Glutamatergic neuron (in vitro differentiated cells): Measurements from ENCODE around the gene MAP3K20. TPM values are rescaled to one million over a fixed set of nuclear protein-coding genes. Genes with fewer than 3 reads are reported as not detected.
"Not testable (repeated sequence)": the region's sequence is repeated elsewhere in the genome, so short reads cannot be mapped to it uniquely, and the experiment has no call there.

ENCODE experiments used
- DNase-seq: peaks from one replicate; pipeline ENCODE4 v3.0.0; 2022
- H3K27ac Mint-ChIP-seq: one replicate; pipeline ENCODE4 v1.8.0; 2020; ENCODE audit warnings: mild to moderate bottlenecking, mixed read lengths, inconsistent platforms; ENCODE audit not compliant: unreplicated experiment
- H3K27me3 Mint-ChIP-seq: one replicate; pipeline ENCODE4 v1.8.0; 2020; ENCODE audit warnings: mild to moderate bottlenecking, moderate library complexity, mixed read lengths, inconsistent platforms; ENCODE audit not compliant: unreplicated experiment
- H3K36me3 Mint-ChIP-seq: one replicate; pipeline ENCODE4 v1.8.0; 2020; ENCODE audit warnings: mild to moderate bottlenecking, mixed read lengths, inconsistent platforms; ENCODE audit not compliant: unreplicated experiment
- H3K4me1 Mint-ChIP-seq: one replicate; pipeline ENCODE4 v1.8.0; 2020; ENCODE audit warnings: mild to moderate bottlenecking, low read depth, mixed read lengths, inconsistent platforms; ENCODE audit not compliant: unreplicated experiment
- H3K4me3 Mint-ChIP-seq: one replicate; pipeline ENCODE4 v1.8.0; 2020; ENCODE audit warnings: mild to moderate bottlenecking, mixed read lengths, inconsistent platforms; ENCODE audit not compliant: unreplicated experiment
- H3K9me3 Mint-ChIP-seq: one replicate; pipeline ENCODE4 v1.8.0; 2020; ENCODE audit warnings: mild to moderate bottlenecking, moderate library complexity, mixed read lengths, inconsistent platforms; ENCODE audit not compliant: unreplicated experiment
- CTCF ChIP-seq: fragments of 200-600 bp; sonication (generic); IDR thresholded peaks from one replicate; pipeline ENCODE4 v1.5.0; 2021; ENCODE audit not compliant: partially characterized antibody, unreplicated experiment
- total RNA-seq: library from RNA; stranded (reverse); fragmentation: NEBNext Ultra II Directional; extraction: Animal tissue kit (Norgen Biotek cat#: 25700); gene quantifications from one replicate; pipeline ENCODE4 v1.2.1, GENCODE V29; 2021; ENCODE audit not compliant: unreplicated experiment

The MAP3K20 gene
- total RNA-seq, 1 donor from 2014 or later: 0.76 TPM

GRCh38 chr2:173090973-173091660 is 15.5 kb downstream of the MAP3K20 start:
- Mint-ChIP-seq H3K36me3 (no peaks in the 10 kb centered on the region), H3K27ac (no peak overlapping the region), H3K4me1 (no peaks in the 10 kb centered on the region), H3K4me3 (no peak overlapping the region), H3K9me3 (no peaks in the 10 kb centered on the region), H3K27me3 (peaks cover 1% of the 10 kb centered on the region)
- TF ChIP-seq CTCF: no peak
- DNase-seq: no peak

- TF ChIP-seq CTCF: no peak
Measured at GRCh38 chr2:173091910-173092309, 16.3 kb downstream of the MAP3K20 start.

GRCh38 chr2:173092844-173093402 is 17.3 kb downstream of the MAP3K20 start:
- H3K4me3 Mint-ChIP-seq: no peak overlapping the region
- no peaks in the 10 kb centered on the region for H3K27me3 Mint-ChIP-seq
- H3K4me1 Mint-ChIP-seq: no peaks in the 10 kb centered on the region
- H3K9me3 Mint-ChIP-seq: no peaks in the 10 kb centered on the region
- H3K36me3 Mint-ChIP-seq: no peaks in the 10 kb centered on the region
- TF ChIP-seq CTCF: no peak
- no peak for DNase-seq
- no peak overlapping the region for H3K27ac Mint-ChIP-seq

More at GRCh38 chr2:173091910-173092309, 16.3 kb downstream of the MAP3K20 start:
- H3K27ac Mint-ChIP-seq: no peak overlapping the region
- peaks cover 1% of the 10 kb centered on the region for H3K27me3 Mint-ChIP-seq
- H3K9me3 Mint-ChIP-seq: no peaks in the 10 kb centered on the region
- no peak overlapping the region for H3K4me3 Mint-ChIP-seq
- no peak for DNase-seq
- no peaks in the 10 kb centered on the region for H3K36me3 Mint-ChIP-seq
- no peaks in the 10 kb centered on the region for H3K4me1 Mint-ChIP-seq

GRCh38 chr2:173093617-173094016 is 18.0 kb downstream of the MAP3K20 start:
- H3K9me3 Mint-ChIP-seq, H3K27ac Mint-ChIP-seq, H3K27me3 Mint-ChIP-seq, H3K36me3 Mint-ChIP-seq, DNase-seq, H3K4me1 Mint-ChIP-seq, H3K4me3 Mint-ChIP-seq: not testable (repeated sequence)

GRCh38 chr2:173094731-173095130 is 19.1 kb downstream of the MAP3K20 start:
- Mint-ChIP-seq H3K4me3 (no peak overlapping the region), H3K4me1 (no peaks in the 10 kb centered on the region), H3K9me3 (no peaks in the 10 kb centered on the region), H3K27ac (no peak overlapping the region), H3K27me3 (no peaks in the 10 kb centered on the region), H3K36me3 (no peaks in the 10 kb centered on the region)
- TF ChIP-seq CTCF: no peak
- no peak for DNase-seq
